AG04449 (cell line): ENCODE data around the gene AMIGO3.

Experiments used
- CTCF ChIA-PET: fragments of 350-600 bp; formaldehyde crosslinking; extraction: SDS; loops from one replicate; lab custom pipeline; 2021; ENCODE audit warnings: antibody characterized with exemption; lab: Yijun Ruan, JAX
- POLR2A ChIA-PET: fragments of 400-600, 350-600 bp; formaldehyde crosslinking; extraction: SDS; loops from one replicate; lab custom pipeline; 2020; ENCODE audit warnings: antibody characterized with exemption, inconsistent platforms; lab: Yijun Ruan, JAX
- DNase-seq: peaks from one replicate; pipeline ENCODE4 v3.0.0-alpha.2; 2010; ENCODE audit warnings: low read depth, low spot score
- H3K4me3 ChIP-seq: 2 replicates; pipeline ENCODE4 v1.5.1; 2011; ENCODE audit warnings: low read depth, mild to moderate bottlenecking, control low read depth, low read length
- TF ChIP-seq, protein P1 (sequence below): IDR thresholded peaks from one replicate; pipeline ENCODE4 v1.5.1; 2011; ENCODE audit warnings: mild to moderate bottlenecking, moderate library complexity, low read length, control low read depth, inconsistent platforms; ENCODE audit not compliant: insufficient read depth; ENCODE audit errors: missing control alignments

AMIGO3 gene

GRCh38 chr3:49674497-49674983 is 44.9 kb downstream of the AMIGO3 start:
- H3K4me3 ChIP-seq: peak overlapping the region; percentile 83
- DNase-seq: no peak
- TF ChIP-seq, protein P1, sequence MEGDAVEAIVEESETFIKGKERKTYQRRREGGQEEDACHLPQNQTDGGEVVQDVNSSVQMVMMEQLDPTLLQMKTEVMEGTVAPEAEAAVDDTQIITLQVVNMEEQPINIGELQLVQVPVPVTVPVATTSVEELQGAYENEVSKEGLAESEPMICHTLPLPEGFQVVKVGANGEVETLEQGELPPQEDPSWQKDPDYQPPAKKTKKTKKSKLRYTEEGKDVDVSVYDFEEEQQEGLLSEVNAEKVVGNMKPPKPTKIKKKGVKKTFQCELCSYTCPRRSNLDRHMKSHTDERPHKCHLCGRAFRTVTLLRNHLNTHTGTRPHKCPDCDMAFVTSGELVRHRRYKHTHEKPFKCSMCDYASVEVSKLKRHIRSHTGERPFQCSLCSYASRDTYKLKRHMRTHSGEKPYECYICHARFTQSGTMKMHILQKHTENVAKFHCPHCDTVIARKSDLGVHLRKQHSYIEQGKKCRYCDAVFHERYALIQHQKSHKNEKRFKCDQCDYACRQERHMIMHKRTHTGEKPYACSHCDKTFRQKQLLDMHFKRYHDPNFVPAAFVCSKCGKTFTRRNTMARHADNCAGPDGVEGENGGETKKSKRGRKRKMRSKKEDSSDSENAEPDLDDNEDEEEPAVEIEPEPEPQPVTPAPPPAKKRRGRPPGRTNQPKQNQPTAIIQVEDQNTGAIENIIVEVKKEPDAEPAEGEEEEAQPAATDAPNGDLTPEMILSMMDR: peak; percentile 5
- CTCF ChIA-PET: interaction anchor here (1.5 kb wide), 1 partner anchor 135 kb away, joined by 10 read pairs; no protein-coding TSS in a partner anchor
- POLR2A ChIA-PET: no interaction called here

- TF ChIP-seq, protein P1: no peak
- ChIA-PET CTCF (interaction anchor here (1.2 to 5.4 kb wide), 5 partner anchors 11 to 136 kb away, joined by 3 to 441 read pairs (median 29); partner anchors contain the start of gene BSN), POLR2A (interaction anchor here (1.7 kb wide), 1 partner anchor 134 kb away, joined by 8 read pairs; no protein-coding TSS in a partner anchor)
- peak within 1 kb of the TSS; percentile 83 for H3K4me3 ChIP-seq
- peak; percentile 78 for DNase-seq
Observed at GRCh38 chr3:49673715-49674496, 45.6 kb downstream of the AMIGO3 start, which contains the start of gene APEH. Gene APEH, plus strand, starts transcription at chr3:49674351. Its CDS starts 51 bp downstream, at chr3:49674402.

GRCh38 chr3:49673121-49673714 is 46.3 kb downstream of the AMIGO3 start:
- H3K4me3 ChIP-seq: peak overlapping the region; percentile 83
- CTCF ChIA-PET: interaction anchor here (0.6 to 5.4 kb wide), 8 partner anchors 10 to 166 kb away, joined by 3 to 441 read pairs (median 7); partner anchors contain the start of gene BSN
- no peak for DNase-seq
- TF ChIP-seq, protein P1: no peak
- POLR2A ChIA-PET: interaction anchor here (1.7 kb wide), 1 partner anchor 133 kb away, joined by 8 read pairs; no protein-coding TSS in a partner anchor

- CTCF ChIA-PET: interaction anchor here (0.9 to 5.4 kb wide), 41 partner anchors 8 to 575 kb away, joined by 3 to 441 read pairs (median 5); partner anchors contain the start of genes BSN and DAG1
- POLR2A ChIA-PET: interaction anchor here (1.0 kb wide), 1 partner anchor 132 kb away, joined by 7 read pairs; no protein-coding TSS in a partner anchor
- H3K4me3 ChIP-seq: no peak overlapping the region
- no peak for DNase-seq
- TF ChIP-seq, protein P1: peak; percentile 89
Observed at GRCh38 chr3:49671291-49672288, 47.9 kb downstream of the AMIGO3 start.

DNA sequence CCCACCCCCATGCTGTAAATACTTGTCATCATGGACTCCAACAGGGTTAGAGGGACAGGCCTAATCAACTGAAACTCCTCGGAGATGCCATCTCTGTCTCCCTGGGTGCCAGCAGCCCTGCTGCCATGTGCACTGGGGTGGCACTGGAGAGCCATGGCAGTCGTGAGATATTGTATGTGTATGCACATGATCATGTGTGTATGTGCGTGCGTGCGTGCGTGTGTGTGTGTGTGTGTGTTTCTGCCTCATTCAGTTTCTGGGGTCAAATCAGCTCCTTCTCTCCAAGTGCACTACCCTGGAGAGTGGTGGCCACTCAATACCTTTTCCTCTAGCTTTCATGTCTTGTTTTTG is 48.6 kb downstream of the AMIGO3 start:
- no peak for DNase-seq
- TF ChIP-seq, protein P1: no peak
- no peak overlapping the region for H3K4me3 ChIP-seq
- ChIA-PET POLR2A (no interaction called here), CTCF (interaction anchor here (0.9 to 5.4 kb wide), 27 partner anchors 9 to 576 kb away, joined by 3 to 441 read pairs (median 6); partner anchors contain the start of genes BSN and DAG1)
